Lower leg skin (tissue), 4 donors: ENCODE results near the gene SCFD2. TPM values are rescaled to one million over a fixed set of nuclear protein-coding genes. Genes with fewer than 3 reads are reported as not detected.

Source experiments
- DNase-seq, 2 donors: peaks; one replicate each; pipeline ENCODE4 v3.0.0-alpha.2; 2019; ENCODE audit warnings: low spot score in 2 of 2
- H3K4me3 ChIP-seq: fragments of 200-600 bp; sonication (generic); 2 replicates; pipeline ENCODE4 v1.5.1; 2017; ENCODE audit warnings: mild to moderate bottlenecking, low read depth; ENCODE audit not compliant: poor library complexity, severe bottlenecking
- POLR2A ChIP-seq, 2 donors: fragments of 450-650 bp; IDR thresholded peaks; one replicate each; pipeline ENCODE4 v1.6.1; 2016 to 2017; ENCODE audit warnings: antibody characterized with exemption in 2 of 2, mild to moderate bottlenecking in 1 of 2, moderate library complexity in 1 of 2
- WGBS, 2 donors: methylation state at CpG; one replicate each; pipeline ENCODE4 v1.1.5; 2018; 5-methylcytosine and 5-hydroxymethylcytosine counted together
- intact Hi-C: fragments of 100-400 bp; cut with DNase I; formaldehyde crosslinking; loops from one replicate; pipeline ENCODE4 v1.15.0; 2023; ENCODE audit warnings: low total_unique reads
- total RNA-seq, 4 donors: library from RNA; depleted of rRNA; stranded (reverse); fragments of >200 nt; gene quantifications; one replicate each; pipeline ENCODE4 v1.1.0, GENCODE V29; 2016
- TF ChIP-seq, protein P1 (sequence below), 3 donors: fragments of 450-650 bp; IDR thresholded peaks; one replicate each; pipeline ENCODE4 v1.5.1; 2016; ENCODE audit warnings: antibody characterized with exemption in 3 of 3, mild to moderate bottlenecking in 3 of 3, moderate library complexity in 2 of 3

Gene SCFD2
- total RNA-seq, 4 donors from 2014 or later = 13.6 to 23.3 (median 19.0) TPM

DNA sequence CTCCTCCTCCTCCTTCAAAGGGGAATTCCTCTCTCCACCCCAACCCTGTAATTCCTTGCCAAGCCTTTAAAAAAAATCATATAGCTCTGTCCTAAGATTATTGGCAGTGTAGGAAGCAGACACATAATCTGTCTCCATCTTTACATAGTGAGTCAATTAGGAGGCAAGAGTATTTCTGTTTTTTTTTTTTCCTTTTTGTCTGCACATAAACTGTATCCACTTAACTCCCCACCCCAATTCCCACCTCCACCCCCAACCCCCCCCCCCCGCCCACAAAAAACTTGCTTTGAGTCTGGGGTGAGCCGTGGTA, 321.3 kb downstream of the SCFD2 start:
- DNase-seq = no peak
- no peak overlapping the region for H3K4me3 ChIP-seq
- intact Hi-C loops = no loop called here
- TF ChIP-seq, protein P1, sequence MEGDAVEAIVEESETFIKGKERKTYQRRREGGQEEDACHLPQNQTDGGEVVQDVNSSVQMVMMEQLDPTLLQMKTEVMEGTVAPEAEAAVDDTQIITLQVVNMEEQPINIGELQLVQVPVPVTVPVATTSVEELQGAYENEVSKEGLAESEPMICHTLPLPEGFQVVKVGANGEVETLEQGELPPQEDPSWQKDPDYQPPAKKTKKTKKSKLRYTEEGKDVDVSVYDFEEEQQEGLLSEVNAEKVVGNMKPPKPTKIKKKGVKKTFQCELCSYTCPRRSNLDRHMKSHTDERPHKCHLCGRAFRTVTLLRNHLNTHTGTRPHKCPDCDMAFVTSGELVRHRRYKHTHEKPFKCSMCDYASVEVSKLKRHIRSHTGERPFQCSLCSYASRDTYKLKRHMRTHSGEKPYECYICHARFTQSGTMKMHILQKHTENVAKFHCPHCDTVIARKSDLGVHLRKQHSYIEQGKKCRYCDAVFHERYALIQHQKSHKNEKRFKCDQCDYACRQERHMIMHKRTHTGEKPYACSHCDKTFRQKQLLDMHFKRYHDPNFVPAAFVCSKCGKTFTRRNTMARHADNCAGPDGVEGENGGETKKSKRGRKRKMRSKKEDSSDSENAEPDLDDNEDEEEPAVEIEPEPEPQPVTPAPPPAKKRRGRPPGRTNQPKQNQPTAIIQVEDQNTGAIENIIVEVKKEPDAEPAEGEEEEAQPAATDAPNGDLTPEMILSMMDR (IDR thresholded peaks at IDR 0.05) = no peak
- 74 to 76% methylated on average over 2 of the region's 2 CpGs for WGBS, 2 donors

DNA sequence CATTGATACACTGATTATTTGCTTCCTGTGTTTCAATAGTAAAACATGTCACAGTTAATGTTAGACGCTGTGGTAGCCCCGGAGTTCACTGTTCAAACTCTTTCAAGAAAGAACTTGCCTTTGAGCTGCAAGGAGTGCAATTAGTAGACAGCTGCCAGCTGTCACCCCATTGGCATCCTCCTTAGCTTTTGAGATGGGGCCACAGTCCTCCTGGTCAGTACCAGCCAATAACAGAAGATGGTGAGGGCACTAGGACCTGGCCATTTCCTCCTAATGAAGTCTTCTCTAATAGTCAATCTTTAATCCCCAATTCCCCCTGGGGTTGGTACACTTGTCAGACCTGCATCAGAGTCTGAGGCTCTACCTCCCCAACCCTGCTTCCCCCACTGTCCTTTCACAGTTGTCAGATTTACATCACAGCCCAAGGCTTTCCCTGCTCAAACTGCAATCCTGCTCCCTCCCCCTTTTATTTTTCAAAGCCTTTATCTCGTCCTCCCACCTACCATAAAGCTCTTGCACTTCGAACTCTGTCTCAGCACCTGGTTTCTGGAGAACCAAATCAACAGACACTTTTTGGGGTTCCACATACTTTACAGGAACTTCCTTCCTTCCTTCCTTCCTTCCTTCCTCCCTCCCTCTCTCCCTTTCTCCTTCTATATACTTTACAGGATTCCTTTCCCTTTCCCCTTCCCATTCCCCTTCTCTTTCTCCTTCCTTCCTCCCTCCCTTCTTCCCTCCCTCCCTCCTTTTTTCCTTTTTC, 321.8 kb downstream of the SCFD2 start:
- whole genome bisulfite sequencing, 2 donors = 55 to 58% methylated on average over 4 of the region's 4 CpGs
- intact Hi-C loops = no loop called here
- H3K4me3 ChIP-seq = no peak overlapping the region
- TF ChIP-seq, protein P1 (IDR thresholded peaks at IDR 0.05) = no peak
- no peak for TF ChIP-seq POLR2A (IDR thresholded peaks at IDR 0.05)
- no peak for DNase-seq

DNA sequence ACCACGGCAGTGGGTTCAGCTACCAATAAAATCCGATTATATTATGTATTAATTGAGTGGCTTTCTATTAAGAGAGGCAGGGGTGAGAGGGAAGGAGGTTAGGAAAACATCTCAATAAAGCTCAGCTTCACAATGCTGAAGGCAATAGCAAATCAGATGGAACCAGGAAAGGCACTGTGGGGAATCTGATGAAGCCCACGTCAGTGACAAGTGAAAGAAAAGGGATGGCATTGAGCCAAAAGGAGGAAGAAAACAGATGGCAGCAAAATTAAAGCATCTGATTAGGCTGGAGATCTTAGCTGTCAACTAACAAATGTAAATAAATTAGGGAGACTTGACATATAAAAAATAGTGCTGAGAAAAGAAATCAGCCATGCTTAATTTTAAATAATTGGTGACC, 322.8 kb downstream of the SCFD2 start:
- intact Hi-C loops = no loop called here

DNA sequence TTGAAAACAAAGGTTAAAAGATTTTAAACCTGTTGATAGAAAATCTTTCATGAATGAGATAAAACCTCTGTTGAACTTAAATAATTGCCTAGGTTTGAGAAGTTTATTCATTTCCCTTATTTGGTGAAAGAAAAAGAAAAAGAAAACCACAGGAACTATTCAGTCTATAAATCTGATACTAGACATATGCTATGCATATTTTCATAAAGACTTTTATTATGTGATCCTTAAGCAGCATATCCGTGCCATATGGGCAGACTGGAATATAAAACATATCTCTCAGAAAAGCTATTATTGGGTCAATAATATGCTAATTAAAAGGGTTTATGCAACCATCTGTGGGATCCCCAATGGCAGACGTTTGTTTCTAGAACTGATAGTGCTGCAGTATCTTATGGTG, 325.0 kb downstream of the SCFD2 start:
- TF ChIP-seq, protein P1 (IDR thresholded peaks at IDR 0.05) = no peak
- no peak for TF ChIP-seq POLR2A (IDR thresholded peaks at IDR 0.05)
- intact Hi-C loops = no loop called here
- 81 to 90% methylated on average over 2 of the region's 2 CpGs for whole genome bisulfite sequencing, 2 donors
- no peak for DNase-seq
- H3K4me3 ChIP-seq = no peak overlapping the region

More for the DNA sequence above, 322.8 kb downstream of the SCFD2 start:
- 77 to 81% methylated on average over 3 of the region's 3 CpGs for WGBS, 2 donors
- no peak overlapping the region for H3K4me3 ChIP-seq
- TF ChIP-seq POLR2A (IDR thresholded peaks at IDR 0.05) = no peak
- TF ChIP-seq, protein P1 (IDR thresholded peaks at IDR 0.05) = no peak
- DNase-seq = no peak

DNA sequence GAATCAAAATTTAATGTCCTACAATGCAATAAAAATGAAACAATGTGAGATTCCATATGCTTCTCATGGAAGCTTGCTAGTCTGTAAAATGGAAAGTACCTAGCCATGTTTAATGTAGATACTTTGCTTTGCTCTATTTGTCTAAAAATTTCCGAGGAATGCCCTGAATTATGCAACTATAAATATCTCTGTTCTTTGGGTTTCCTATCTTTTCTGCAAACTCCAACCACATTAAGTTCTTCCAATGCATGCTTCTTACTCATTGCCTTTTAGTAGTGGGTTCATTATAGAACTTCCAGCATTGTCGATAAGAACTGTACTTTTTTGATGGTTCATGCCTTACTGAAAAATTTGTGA, 325.4 kb downstream of the SCFD2 start:
- intact Hi-C loops = no loop called here
- 92% methylated on average over 2 of the region's 2 CpGs for WGBS, 2 donors
- no peak for DNase-seq
- H3K4me3 ChIP-seq = no peak overlapping the region
- no peak for TF ChIP-seq POLR2A (IDR thresholded peaks at IDR 0.05)
- TF ChIP-seq, protein P1 (IDR thresholded peaks at IDR 0.05) = no peak
